ENCODE measurements around the gene ZDHHC16. TPM values are rescaled to one million over a fixed set of nuclear protein-coding genes. Genes with fewer than 3 reads are reported as not detected.

The ZDHHC16 gene
- total RNA-seq, 1 experiment from 2014 or later = 43.5 TPM

DNA sequence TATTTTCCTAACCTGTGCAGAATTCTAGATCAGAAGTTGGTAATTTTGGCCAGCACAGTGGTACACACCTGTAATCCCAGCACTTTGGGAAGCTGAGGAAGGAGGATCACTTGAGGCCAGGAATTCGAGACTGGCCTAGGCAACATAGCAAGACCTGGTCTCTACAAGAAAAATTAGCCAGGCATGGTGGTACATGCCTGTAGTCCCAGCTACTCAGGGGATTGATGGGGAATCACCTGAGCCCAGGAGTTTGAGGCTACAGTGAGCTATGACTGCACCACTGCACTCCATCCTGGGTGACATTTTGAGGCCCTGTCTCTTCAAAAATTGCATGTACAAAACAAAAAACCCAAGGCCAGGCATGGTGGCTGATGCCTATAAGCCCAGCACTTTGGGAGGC, 11.4 kb upstream of the ZDHHC16 start:
- no TSS peak for BruUV-seq (replicated peaks)
- H3K27me3 Mint-ChIP-seq (ENCODE audit: insufficient read depth, unreplicated experiment) = no peaks in the 10 kb centered on the region
- ChIA-PET CTCF (interaction anchor here (0.9 kb wide), 1 partner anchor 25 kb away, joined by 3 read pairs; no protein-coding TSS in a partner anchor), POLR2A (interaction anchor here (0.9 kb wide), 1 partner anchor 17 kb away, joined by 3 read pairs; no protein-coding TSS in a partner anchor)
- intact Hi-C loops (cut with micrococcal nuclease; ENCODE audit: unreplicated experiment) = no loop called here
- no peak for DNase-seq
- H3K4me1 Mint-ChIP-seq (ENCODE audit: low read depth, unreplicated experiment) = no peaks in the 10 kb centered on the region
- peaks cover 91% of the 10 kb centered on the region for H3K36me3 Mint-ChIP-seq (ENCODE audit: insufficient read depth, unreplicated experiment)
- H3K4me3 Mint-ChIP-seq (ENCODE audit: unreplicated experiment) = no peak overlapping the region
- no peaks in the 10 kb centered on the region for H3K9me3 Mint-ChIP-seq (ENCODE audit: unreplicated experiment)
- H3K27ac Mint-ChIP-seq (ENCODE audit: unreplicated experiment) = no peak overlapping the region
- peaks cover 3% of the 10 kb centered on the region for H3K36me3 ChIP-seq (ENCODE audit: control insufficient read depth, insufficient read depth, low read length)
- H3K4me3 ChIP-seq (ENCODE audit: low read depth, low read length) = no peak overlapping the region
- no peaks in the 10 kb centered on the region for H3K4me1 ChIP-seq
- H3K27me3 ChIP-seq (replicated peaks; ENCODE audit: control insufficient read depth, insufficient read depth, low read length) = no peaks in the 10 kb centered on the region
- TF ChIP-seq, protein P1, sequence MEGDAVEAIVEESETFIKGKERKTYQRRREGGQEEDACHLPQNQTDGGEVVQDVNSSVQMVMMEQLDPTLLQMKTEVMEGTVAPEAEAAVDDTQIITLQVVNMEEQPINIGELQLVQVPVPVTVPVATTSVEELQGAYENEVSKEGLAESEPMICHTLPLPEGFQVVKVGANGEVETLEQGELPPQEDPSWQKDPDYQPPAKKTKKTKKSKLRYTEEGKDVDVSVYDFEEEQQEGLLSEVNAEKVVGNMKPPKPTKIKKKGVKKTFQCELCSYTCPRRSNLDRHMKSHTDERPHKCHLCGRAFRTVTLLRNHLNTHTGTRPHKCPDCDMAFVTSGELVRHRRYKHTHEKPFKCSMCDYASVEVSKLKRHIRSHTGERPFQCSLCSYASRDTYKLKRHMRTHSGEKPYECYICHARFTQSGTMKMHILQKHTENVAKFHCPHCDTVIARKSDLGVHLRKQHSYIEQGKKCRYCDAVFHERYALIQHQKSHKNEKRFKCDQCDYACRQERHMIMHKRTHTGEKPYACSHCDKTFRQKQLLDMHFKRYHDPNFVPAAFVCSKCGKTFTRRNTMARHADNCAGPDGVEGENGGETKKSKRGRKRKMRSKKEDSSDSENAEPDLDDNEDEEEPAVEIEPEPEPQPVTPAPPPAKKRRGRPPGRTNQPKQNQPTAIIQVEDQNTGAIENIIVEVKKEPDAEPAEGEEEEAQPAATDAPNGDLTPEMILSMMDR (IDR thresholded peaks at IDR 0.05; ENCODE audit: insufficient read depth in 1 of 2, low read depth in 1 of 2, low read length in 1 of 2, severe bottlenecking in 1 of 2, unreplicated experiment in 1 of 2) = no peak
- no peaks in the 10 kb centered on the region for H3K9me3 ChIP-seq

DNA sequence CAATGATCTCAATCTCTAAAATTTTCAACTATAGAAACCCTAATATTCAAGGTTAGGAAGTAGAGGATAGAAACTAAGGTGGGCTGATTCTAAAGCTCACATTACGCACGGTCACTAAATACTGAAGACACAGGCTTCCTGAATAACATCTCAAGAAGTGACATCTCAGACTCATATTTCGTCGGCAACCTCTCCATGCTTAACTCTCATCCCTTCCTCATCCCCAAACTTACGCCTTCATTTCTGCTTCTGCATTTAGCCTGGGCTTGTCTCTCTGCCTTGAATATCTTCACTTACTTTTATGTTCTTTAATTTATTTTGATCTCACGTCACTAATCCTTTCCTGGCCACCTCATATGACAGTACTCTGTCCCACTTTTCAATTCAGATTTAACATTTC, 10.8 kb upstream of the ZDHHC16 start:
- no peaks in the 10 kb centered on the region for H3K9me3 ChIP-seq
- Mint-ChIP-seq H3K4me3 (ENCODE audit: unreplicated experiment) (no peak overlapping the region), H3K36me3 (ENCODE audit: insufficient read depth, unreplicated experiment) (peaks cover 91% of the 10 kb centered on the region), H3K4me1 (ENCODE audit: low read depth, unreplicated experiment) (no peaks in the 10 kb centered on the region), H3K9me3 (ENCODE audit: unreplicated experiment) (no peaks in the 10 kb centered on the region), H3K27me3 (ENCODE audit: insufficient read depth, unreplicated experiment) (no peaks in the 10 kb centered on the region), H3K27ac (ENCODE audit: unreplicated experiment) (no peak overlapping the region)
- H3K4me3 ChIP-seq (ENCODE audit: low read depth, low read length) = no peak overlapping the region
- H3K27me3 ChIP-seq (replicated peaks; ENCODE audit: control insufficient read depth, insufficient read depth, low read length) = no peaks in the 10 kb centered on the region
- intact Hi-C loops (cut with micrococcal nuclease; ENCODE audit: unreplicated experiment) = no loop called here
- no TSS peak for BruUV-seq (replicated peaks)
- CTCF ChIA-PET = no interaction called here
- no peaks in the 10 kb centered on the region for H3K4me1 ChIP-seq
- DNase-seq = no peak
- POLR2A ChIA-PET = interaction anchor here (0.9 kb wide), 1 partner anchor 17 kb away, joined by 3 read pairs; no protein-coding TSS in a partner anchor
- TF ChIP-seq, protein P1 (IDR thresholded peaks at IDR 0.05; ENCODE audit: insufficient read depth in 1 of 2, low read depth in 1 of 2, low read length in 1 of 2, severe bottlenecking in 1 of 2, unreplicated experiment in 1 of 2) = no peak
- H3K36me3 ChIP-seq (ENCODE audit: control insufficient read depth, insufficient read depth, low read length) = peaks cover 2% of the 10 kb centered on the region

DNA sequence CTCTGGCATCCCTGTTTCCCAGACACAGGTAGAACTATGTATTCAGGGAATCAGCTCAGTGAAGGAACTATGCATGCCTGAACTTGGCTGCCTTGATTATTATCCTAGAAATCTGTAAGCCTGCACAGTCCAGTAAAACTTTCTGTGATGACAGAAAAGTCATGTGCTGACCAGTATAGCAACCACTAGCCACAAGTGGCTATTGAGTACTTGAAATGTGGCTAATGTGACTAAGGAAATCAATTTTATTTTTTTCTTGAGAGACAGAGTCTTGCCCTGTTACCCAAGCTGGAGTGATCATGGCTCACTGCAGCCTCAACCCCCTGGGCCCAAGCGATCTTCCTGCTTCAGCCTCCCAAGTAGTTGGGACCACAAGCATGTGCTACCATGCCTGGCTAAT, 3.7 kb upstream of the ZDHHC16 start:
- peaks cover 71% of the 10 kb centered on the region for H3K36me3 Mint-ChIP-seq (ENCODE audit: insufficient read depth, unreplicated experiment)
- Histone ChIP-seq H3K4me1 (no peaks in the 10 kb centered on the region; the same call in 1 of the 2 replicates), H3K27me3 (replicated peaks; ENCODE audit: control insufficient read depth, insufficient read depth, low read length) (no peaks in the 10 kb centered on the region), H3K4me3 (ENCODE audit: low read depth, low read length) (no peak overlapping the region), H3K36me3 (ENCODE audit: control insufficient read depth, insufficient read depth, low read length) (peaks cover under 1% of the 10 kb centered on the region), H3K9me3 (no peaks in the 10 kb centered on the region)
- intact Hi-C loops (cut with micrococcal nuclease; ENCODE audit: unreplicated experiment) = no loop called here
- DNase-seq = no peak
- no peaks in the 10 kb centered on the region for H3K4me1 Mint-ChIP-seq (ENCODE audit: low read depth, unreplicated experiment)
- BruUV-seq (replicated peaks) = no TSS peak
- H3K27me3 Mint-ChIP-seq (ENCODE audit: insufficient read depth, unreplicated experiment) = no peaks in the 10 kb centered on the region
- TF ChIP-seq, protein P1 (IDR thresholded peaks at IDR 0.05; ENCODE audit: insufficient read depth in 1 of 2, low read depth in 1 of 2, low read length in 1 of 2, severe bottlenecking in 1 of 2, unreplicated experiment in 1 of 2) = no peak
- no peak overlapping the region for H3K27ac Mint-ChIP-seq (ENCODE audit: unreplicated experiment)
- H3K9me3 Mint-ChIP-seq (ENCODE audit: unreplicated experiment) = no peaks in the 10 kb centered on the region
- POLR2A ChIA-PET = no interaction called here
- H3K4me3 Mint-ChIP-seq (ENCODE audit: unreplicated experiment) = no peak overlapping the region
- CTCF ChIA-PET = no interaction called here

Measured in Caco-2 (cell line).